ENCODE measurements around the gene ITFG1.

The ITFG1 gene

GRCh38 chr16:47113130-47113529 is 347.7 kb downstream of the ITFG1 start:
- no peak for DNase-seq (ENCODE audit: low read depth)
- H3K4me3 ChIP-seq (ENCODE audit: low read depth, low read length): no peak overlapping the region
- TF ChIP-seq CTCF (IDR thresholded peaks at IDR 0.05; ENCODE audit: insufficient read depth, low read depth, low read length, missing control alignments): no peak

GRCh38 chr16:47110939-47111338 is 349.9 kb downstream of the ITFG1 start:
- no peak for DNase-seq (ENCODE audit: low read depth)

GRCh38 chr16:47109361-47109760 is 351.5 kb downstream of the ITFG1 start:
- DNase-seq (ENCODE audit: low read depth): no peak
- no peak overlapping the region for H3K4me3 ChIP-seq (ENCODE audit: low read depth, low read length)
- no peak for TF ChIP-seq CTCF (IDR thresholded peaks at IDR 0.05; ENCODE audit: insufficient read depth, low read depth, low read length, missing control alignments)

More at GRCh38 chr16:47110939-47111338, 349.9 kb downstream of the ITFG1 start:
- no peak overlapping the region for H3K4me3 ChIP-seq (ENCODE audit: low read depth, low read length)
- TF ChIP-seq CTCF (IDR thresholded peaks at IDR 0.05; ENCODE audit: insufficient read depth, low read depth, low read length, missing control alignments): no peak

All from GM12865 (cell line).